Measurements from ENCODE around the gene SIAH2.

GRCh38 chr3:150736903-150737832 is 25.8 kb downstream of the SIAH2 start:
- no peak for TF ChIP-seq CTCF (IDR thresholded peaks at IDR 0.05; ENCODE audit: control extremely low read depth in 1 of 3, insufficient read depth in 1 of 3, low read depth in 1 of 3, low read length in 3 of 3)
- TF ChIP-seq POLR2A (IDR thresholded peaks at IDR 0.05; ENCODE audit: control extremely low read depth in 1 of 2, low read depth in 2 of 2, low read length in 2 of 2) = no peak
- TF ChIP-seq PHF8 (conservative IDR thresholded peaks at IDR 0.05; ENCODE audit: low read depth, low read length) = no peak
- TF ChIP-seq CHD2 (IDR thresholded peaks at IDR 0.05; ENCODE audit: low read length) = no peak
- no peak for TF ChIP-seq JUN (IDR thresholded peaks at IDR 0.05; ENCODE audit: low read depth, low read length)
- TF ChIP-seq YY1 (IDR thresholded peaks at IDR 0.05; ENCODE audit: low read depth, low read length) = no peak
